Activated CD8-positive, alpha-beta T cell treated with anti-CD3 and anti-CD28 coated beads for 36 hours (primary cell): ENCODE data around the gene PGM1. TPM values are rescaled to one million over a fixed set of nuclear protein-coding genes. Genes with fewer than 3 reads are reported as not detected.

ENCODE experiments used
- ATAC-seq: fragments of 200-7000 bp; cut with Tn5 transposase; one replicate; pipeline ENCODE4 v1.10.0; 2021; ENCODE audit warnings: mild to moderate bottlenecking, moderate library complexity
- CTCF ChIA-PET: fragments of 350-600 bp; sonication (Branson Sonifier 250); formaldehyde crosslinking; loops from one replicate; lab custom pipeline; 2021; ENCODE audit warnings: antibody characterized with exemption; lab: Charles Lee
- POLR2A ChIA-PET: fragments of 350-600 bp; sonication (Branson Sonifier 250); formaldehyde crosslinking; loops from one replicate; lab custom pipeline; 2021; ENCODE audit warnings: antibody characterized with exemption; lab: Charles Lee
- DNase-seq: peaks from one replicate; pipeline ENCODE4 v3.0.0-alpha.2; 2020
- H3K27ac Mint-ChIP-seq: one replicate; pipeline ENCODE4 v1.8.0; 2021; ENCODE audit warnings: mild to moderate bottlenecking, mixed read lengths
- H3K27me3 Mint-ChIP-seq: one replicate; pipeline ENCODE4 v1.8.0; 2021; ENCODE audit warnings: mixed read lengths
- H3K36me3 Mint-ChIP-seq: one replicate; pipeline ENCODE4 v1.8.0; 2021; ENCODE audit warnings: low read depth, mixed read lengths
- H3K4me1 Mint-ChIP-seq: one replicate; pipeline ENCODE4 v1.8.0; 2021; ENCODE audit warnings: low read depth, mixed read lengths
- H3K4me3 Mint-ChIP-seq: one replicate; pipeline ENCODE4 v1.8.0; 2021; ENCODE audit warnings: mild to moderate bottlenecking, moderate library complexity, mixed read lengths
- H3K9me3 Mint-ChIP-seq: one replicate; pipeline ENCODE4 v1.8.0; 2021; ENCODE audit warnings: mixed read lengths
- CTCF ChIP-seq: fragments of 200-600 bp; IDR thresholded peaks from one replicate; pipeline ENCODE4 v1.8.0; 2022; ENCODE audit warnings: antibody characterized with exemption, mild to moderate bottlenecking
- intact Hi-C: fragments of 100-400 bp; cut with micrococcal nuclease; formaldehyde crosslinking; loops from one replicate; pipeline ENCODE4 v1.10.0; 2022
- total RNA-seq, 2 experiments: library from RNA; stranded (reverse); gene quantifications; one replicate each; pipeline ENCODE4 v1.2.3, GENCODE V29; 2021

PGM1 gene
- total RNA-seq, 2 experiments from 2014 or later = 47.4 to 48.9 TPM

GRCh38 chr1:63633281-63633680 is 40.1 kb downstream of the PGM1 start:
- CTCF ChIA-PET = interaction anchor here (0.7 to 1.1 kb wide), 2 partner anchors 10 to 61 kb away, joined by 3 to 4 read pairs; no protein-coding TSS in a partner anchor
- POLR2A ChIA-PET = no interaction called here
- Mint-ChIP-seq H3K4me3 (no peak overlapping the region), H3K27me3 (no peaks in the 10 kb centered on the region), H3K27ac (no peak overlapping the region), H3K9me3 (no peaks in the 10 kb centered on the region), H3K4me1 (no peaks in the 10 kb centered on the region), H3K36me3 (peaks cover 40% of the 10 kb centered on the region)
- TF ChIP-seq CTCF = no peak
- intact Hi-C loops = no loop called here
- ATAC-seq (no peak), DNase-seq (no peak)

- Mint-ChIP-seq H3K9me3 (no peaks in the 10 kb centered on the region), H3K4me1 (no peaks in the 10 kb centered on the region), H3K27me3 (no peaks in the 10 kb centered on the region), H3K4me3 (no peak overlapping the region), H3K36me3 (peaks cover 52% of the 10 kb centered on the region), H3K27ac (no peak overlapping the region)
- CTCF ChIA-PET = no interaction called here
- DNase-seq (no peak), ATAC-seq (no peak)
- TF ChIP-seq CTCF = no peak
- intact Hi-C loops = no loop called here
- POLR2A ChIA-PET = no interaction called here
Observed at GRCh38 chr1:63634471-63634870, 41.3 kb downstream of the PGM1 start.

- intact Hi-C loops = no loop called here
- no peak overlapping the region for H3K4me3 Mint-ChIP-seq
- H3K36me3 Mint-ChIP-seq = peaks cover 52% of the 10 kb centered on the region
- H3K27ac Mint-ChIP-seq = no peak overlapping the region
- no peaks in the 10 kb centered on the region for H3K9me3 Mint-ChIP-seq
- no peaks in the 10 kb centered on the region for H3K27me3 Mint-ChIP-seq
- TF ChIP-seq CTCF = no peak
- ATAC-seq = no peak
- ChIA-PET POLR2A (no interaction called here), CTCF (interaction anchor here (0.8 kb wide), 1 partner anchor 19 kb away, joined by 3 read pairs; no protein-coding TSS in a partner anchor)
- no peaks in the 10 kb centered on the region for H3K4me1 Mint-ChIP-seq
- no peak for DNase-seq
Observed at GRCh38 chr1:63635681-63636080, 42.5 kb downstream of the PGM1 start.

GRCh38 chr1:63636192-63637105 is 43.2 kb downstream of the PGM1 start:
- intact Hi-C loops = no loop called here
- DNase-seq (no peak), ATAC-seq (no peak)
- ChIA-PET CTCF (no interaction called here), POLR2A (no interaction called here)
- Mint-ChIP-seq H3K4me3 (no peak overlapping the region), H3K4me1 (no peaks in the 10 kb centered on the region), H3K36me3 (peaks cover 50% of the 10 kb centered on the region), H3K27ac (no peak overlapping the region), H3K27me3 (no peaks in the 10 kb centered on the region), H3K9me3 (no peaks in the 10 kb centered on the region)
- no peak for TF ChIP-seq CTCF

- Mint-ChIP-seq H3K9me3 (no peaks in the 10 kb centered on the region), H3K36me3 (peaks cover 42% of the 10 kb centered on the region), H3K4me3 (no peak overlapping the region), H3K27ac (no peak overlapping the region), H3K27me3 (no peaks in the 10 kb centered on the region), H3K4me1 (no peaks in the 10 kb centered on the region)
- intact Hi-C loops = no loop called here
- ChIA-PET POLR2A (no interaction called here), CTCF (no interaction called here)
- no peak for TF ChIP-seq CTCF
- DNase-seq (no peak), ATAC-seq (no peak)
Observed at GRCh38 chr1:63638471-63638870, 45.3 kb downstream of the PGM1 start.
